Prostate gland (tissue), 2 donors: ENCODE results near the gene ZNF181.

Experiments used
- CTCF ChIP-seq, 4 experiments: fragments of 200-600 bp in 2 of 4; fragments of 450-650 bp in 2 of 4; sonication (generic) in 2 of 4; IDR thresholded peaks; 1 replicate in 3 of 4; 2 replicates in 1 of 4; pipeline ENCODE4 v1.5.1; 2016 to 2019; ENCODE audit warnings: antibody characterized with exemption in 4 of 4, mild to moderate bottlenecking in 2 of 4, moderate library complexity in 2 of 4
- POLR2AphosphoS5 ChIP-seq: sonication (generic); formaldehyde crosslinking; IDR thresholded peaks from one replicate; pipeline ENCODE4 v1.6.1; 2017; ENCODE audit warnings: antibody characterized with exemption

- TF ChIP-seq CTCF (IDR thresholded peaks at IDR 0.05): no peak
- no peak for TF ChIP-seq POLR2AphosphoS5
These were observed 45.5 kb upstream of the ZNF181 start for GRCh38 chr19:34688592-34688991.
